Camera-type eye (tissue), 1 donor: Measurements from ENCODE around the gene ZBTB7B. TPM values are rescaled to one million over a fixed set of nuclear protein-coding genes. Genes with fewer than 3 reads are reported as not detected.

Experiments
- total RNA-seq: library from RNA; depleted of rRNA; stranded (reverse); fragments of >200 nt; gene quantifications from one replicate; pipeline ENCODE4 v1.2.3, GENCODE V29; 2014

The ZBTB7B gene
- 14.0 TPM for total RNA-seq

DNA sequence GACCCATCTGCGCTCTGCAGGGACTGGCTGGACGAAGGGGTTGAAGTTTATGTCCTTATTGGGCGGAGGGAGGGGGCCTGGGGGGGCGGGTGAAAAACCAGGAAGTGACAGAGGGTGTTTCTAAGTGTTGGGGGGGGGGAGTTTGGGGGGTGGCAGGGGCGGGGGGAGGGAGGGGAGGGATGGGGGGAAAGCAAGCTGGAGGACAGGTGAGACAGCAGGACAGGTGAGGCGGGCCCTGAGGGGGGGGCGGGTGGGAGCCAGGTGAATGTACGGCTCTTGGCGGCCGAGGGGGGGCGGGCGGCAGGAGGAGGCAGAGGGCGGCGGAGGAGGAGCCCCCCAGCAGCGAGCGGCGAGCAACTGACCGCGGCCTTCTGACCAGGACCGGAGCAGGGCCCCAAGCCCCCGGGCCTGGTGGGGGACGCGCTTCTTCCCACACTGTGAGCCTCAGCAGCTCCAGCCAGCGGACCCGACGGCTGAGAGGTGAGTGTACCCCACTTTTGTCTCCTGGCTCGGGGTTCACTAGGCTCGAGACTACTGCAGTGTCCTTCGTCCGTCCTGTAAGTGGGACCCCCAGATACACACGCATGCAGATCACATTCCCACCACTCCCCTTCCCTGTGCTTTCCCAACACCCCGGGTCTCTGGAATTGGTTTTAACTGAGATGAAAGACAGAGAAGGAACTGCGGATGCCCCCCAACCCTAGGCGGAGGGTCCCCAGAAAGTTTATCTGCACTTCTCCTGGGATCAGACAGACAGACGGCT, at the start of gene ZBTB7B:
ZBTB7B (plus strand) TSS at position 339 of the 763 bp plus-strand sequence. CDS start 11,859 bp downstream, outside the sequence.

DNA sequence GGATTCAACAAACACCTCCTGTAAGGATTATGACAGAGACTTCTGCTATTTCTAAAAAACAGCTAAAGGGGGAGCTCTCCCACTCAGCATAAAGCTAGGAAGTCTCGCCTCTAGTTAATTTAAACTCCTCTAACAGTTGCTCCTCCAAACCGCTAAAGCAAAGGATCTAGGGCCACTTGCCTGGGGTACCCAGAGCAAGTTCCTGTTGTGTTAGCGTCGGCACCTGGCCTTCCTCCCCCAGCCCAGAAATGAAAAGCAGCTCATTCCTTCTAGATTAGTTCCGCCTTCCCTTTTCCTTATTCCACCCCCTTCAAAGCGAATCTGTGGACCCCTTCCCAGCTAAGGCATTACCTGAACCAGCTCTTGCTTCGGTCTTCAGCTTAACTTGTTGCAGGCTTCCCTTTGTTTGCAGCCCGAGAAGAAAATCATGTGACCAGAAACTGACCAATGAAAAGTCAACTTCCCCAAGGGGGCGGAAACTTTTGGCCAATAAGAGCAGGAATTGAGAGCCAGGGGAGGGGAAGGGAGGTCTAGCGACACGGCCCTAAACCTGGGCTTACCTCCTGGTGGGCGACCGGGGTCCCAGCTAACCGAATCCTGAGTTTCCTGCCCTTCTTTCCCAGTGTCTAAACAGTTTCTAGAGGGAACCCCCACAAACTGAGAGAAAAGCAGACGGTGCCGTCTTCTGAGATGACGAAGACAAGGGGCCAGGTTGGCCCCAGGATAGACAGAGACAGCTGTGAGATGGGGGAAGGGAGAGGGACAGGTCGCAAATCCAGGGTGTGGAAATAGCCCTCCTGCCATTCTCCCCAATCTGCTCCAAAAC, 46.7 kb upstream of the ZBTB7B start, which contains the start of gene PBXIP1:
PBXIP1 (minus strand) TSS at position 382 of the 826 bp plus-strand sequence. CDS start 2,378 bp downstream, outside the sequence.

DNA sequence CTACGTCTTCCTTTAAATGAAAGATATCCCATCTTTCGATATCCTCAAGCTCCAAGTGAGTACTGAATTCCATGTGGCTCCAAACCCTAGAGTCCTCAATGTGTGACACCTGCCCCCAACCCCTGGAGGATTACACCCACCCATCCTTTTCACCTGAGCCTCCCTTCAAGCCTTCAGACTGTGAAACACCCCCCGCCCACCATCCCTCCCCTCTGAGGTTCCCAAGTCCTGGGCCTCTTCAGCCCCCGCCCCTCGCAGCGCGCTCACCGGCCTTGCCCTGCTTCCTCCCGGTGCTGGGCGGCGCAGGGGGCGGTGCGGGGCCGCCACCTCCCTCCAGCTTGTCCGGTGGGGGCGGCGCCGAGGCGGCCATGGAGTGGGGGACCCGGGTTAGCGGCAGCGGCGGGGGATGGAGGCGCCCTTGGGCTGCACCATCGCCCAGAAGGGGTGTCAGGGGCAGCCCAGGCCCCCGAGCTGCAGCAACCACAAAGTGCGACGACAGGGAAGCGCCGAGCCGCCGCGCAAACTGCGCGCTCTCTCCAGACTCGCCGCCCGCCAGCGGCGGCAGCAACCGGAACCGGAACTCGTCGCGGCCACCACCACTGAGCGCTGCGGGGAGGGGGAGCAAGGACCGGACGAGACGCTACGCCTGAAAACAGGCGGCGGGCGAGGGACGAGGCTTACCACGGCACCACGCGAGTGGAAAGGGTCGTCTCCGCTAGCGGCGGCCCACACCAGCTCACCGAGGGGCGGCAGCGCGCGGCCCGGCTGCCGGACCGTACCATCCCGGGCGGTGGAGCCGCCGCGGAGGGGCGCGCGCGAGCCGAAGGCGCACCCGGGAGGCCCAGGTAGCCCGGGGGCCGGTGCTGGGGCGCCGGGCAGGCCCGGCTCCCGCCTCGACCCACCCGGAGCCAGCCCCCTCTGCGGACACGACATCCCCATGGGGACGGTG, 41.1 kb upstream of the ZBTB7B start, which contains the start of gene PYGO2:
PYGO2 (minus strand) TSS at position 576 of the 949 bp plus-strand sequence; CDS start at position 370, 206 bp downstream.

DNA sequence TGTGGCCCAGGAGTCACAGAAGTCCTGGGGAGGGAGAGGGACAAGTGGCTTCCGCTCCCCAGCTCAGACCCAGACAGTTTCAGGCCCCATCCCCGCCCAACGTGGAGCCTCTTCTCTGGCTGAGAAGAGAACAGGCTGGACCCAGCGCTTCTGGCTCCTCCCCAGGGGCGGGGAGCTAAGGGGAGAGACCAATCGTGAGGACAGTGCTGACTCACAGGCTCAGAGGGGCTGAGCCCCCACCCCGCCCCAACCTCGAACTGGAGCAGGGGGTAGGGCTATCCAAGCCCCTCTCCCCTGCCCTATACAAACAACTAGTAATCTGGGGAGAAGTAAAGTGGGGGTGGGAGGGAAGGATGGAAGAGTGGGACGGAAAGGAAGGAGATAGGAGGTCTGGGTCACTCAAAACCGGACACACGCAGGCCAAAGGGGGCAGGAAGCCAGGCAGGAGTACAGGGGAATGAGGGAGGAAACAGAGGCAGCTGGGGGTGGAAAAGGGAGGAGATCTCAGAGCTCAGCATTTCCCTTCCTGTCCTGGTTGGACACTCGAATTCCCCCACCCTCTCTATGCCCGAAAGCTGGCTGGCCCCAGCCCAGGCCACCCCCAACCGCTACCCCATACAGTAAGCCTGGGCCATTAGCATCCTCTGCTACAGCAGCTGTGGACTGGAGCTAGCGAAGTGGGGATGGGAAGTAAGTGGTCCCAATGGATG, 31.8 kb upstream of the ZBTB7B start, which contains the start of gene SHC1:
SHC1 (minus strand) TSS at position 117 of the 710 bp plus-strand sequence. CDS start 221 bp downstream, outside the sequence.

DNA sequence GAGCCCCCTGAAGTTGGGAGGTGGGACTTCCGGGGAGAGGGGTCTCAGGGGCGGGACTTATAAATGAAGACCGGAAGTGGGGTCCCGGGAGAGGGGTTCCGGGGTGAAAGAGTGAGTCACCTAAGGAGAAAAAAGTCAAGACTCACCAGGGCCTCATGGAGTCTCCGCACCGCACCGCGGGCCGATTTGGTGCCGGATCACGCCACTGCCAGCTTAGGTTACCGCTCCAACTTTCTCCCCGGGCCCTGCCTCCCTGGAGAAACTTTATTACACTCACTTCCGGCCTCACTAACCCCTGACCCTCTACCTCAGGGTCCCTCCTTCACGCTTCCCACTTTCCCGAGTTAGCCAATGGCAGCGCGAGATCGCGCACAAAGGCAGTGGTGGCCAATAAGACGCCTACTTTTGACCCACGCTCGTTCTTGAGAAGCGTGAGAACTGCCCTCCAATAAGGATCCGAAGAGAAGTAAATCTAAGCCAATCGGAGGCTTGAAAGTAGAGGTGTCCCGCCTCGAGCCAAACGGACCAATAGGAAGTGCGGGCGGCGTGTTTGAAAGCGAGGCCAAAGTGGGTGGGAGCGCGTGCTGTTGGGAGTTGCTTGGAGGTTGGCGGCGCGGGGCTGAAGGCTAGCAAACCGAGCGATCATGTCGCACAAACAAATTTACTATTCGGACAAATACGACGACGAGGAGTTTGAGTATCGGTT, 28.3 kb upstream of the ZBTB7B start, which contains the start of gene CKS1B:
CKS1B (plus strand) TSS at position 580 of the 706 bp plus-strand sequence; CDS start at position 645, 65 bp downstream.

DNA sequence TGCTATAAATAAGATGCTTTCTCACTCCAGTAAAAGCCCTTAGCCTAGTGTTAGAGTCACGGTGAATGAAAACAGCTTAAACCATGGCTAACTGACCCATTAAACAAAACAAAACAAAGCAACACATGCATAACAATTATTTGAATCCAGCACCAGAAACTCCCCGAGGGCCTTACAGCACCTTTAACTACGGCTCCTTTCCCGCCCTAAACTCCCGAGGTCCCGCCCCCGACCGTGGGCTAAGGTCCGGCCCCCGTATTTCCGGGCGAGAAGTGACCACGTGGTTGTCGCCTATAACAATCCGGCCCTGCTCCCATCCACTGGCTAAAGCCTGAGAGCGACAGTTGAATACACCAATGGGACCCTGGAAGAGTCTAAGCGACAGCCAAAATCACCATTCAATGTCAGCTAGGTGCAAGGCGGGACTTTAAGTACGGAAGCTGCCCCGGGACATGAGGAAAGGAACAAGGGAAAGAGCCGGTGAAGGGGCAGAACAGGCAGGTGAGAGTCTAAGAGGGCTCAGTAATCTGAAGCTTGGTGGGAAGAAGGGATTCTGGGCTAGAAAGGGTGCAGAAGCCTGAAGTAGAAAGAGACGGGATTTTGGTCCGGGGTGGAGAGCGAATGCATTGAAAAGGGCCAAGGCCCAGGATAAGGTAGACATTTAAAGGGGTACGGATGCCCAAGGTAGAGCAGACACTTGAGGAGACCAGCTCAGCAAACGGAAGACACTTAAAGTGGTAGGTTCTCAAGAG, 19.5 kb upstream of the ZBTB7B start, which contains the start of gene FLAD1:
FLAD1 (plus strand) TSS at position 448 of the 752 bp plus-strand sequence. CDS start 351 bp downstream, outside the sequence.

DNA sequence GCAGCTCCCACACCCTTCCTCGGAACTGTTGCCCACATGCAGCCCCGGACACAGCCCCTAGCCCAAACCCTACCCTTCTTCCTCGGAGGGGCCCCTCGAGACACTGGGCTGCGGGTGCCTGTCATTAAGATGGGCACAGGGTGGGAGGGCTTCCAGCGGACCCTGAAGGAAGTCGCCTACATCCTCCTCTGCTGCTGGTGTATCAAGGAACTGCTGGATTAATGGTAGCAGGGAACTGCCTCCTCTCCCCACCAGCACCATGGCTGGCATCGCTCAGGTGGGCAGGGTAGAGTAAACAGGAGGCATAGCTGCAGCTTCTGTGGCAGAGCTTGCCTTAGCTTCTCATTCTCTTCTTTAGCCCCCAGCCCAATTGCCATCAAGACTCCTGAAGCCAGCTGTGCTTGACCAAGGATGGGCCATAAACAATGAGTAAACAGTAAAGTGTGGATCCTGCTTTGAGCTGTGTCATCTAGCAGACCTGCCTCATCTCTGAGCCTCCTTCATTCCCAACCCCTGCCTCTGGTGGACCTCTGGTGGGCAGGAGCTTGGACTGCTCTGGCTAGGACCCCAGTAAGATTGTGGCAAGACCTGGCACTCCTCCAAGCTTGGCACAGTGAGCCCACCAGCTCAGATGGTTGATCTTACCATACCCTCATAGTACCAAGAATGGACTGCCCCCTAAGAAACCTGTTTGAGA, 8.9 kb upstream of the ZBTB7B start, which contains the start of gene LENEP:
LENEP (plus strand) TSS at position 15 of the 697 bp plus-strand sequence; CDS start at position 37, 22 bp downstream.

DNA sequence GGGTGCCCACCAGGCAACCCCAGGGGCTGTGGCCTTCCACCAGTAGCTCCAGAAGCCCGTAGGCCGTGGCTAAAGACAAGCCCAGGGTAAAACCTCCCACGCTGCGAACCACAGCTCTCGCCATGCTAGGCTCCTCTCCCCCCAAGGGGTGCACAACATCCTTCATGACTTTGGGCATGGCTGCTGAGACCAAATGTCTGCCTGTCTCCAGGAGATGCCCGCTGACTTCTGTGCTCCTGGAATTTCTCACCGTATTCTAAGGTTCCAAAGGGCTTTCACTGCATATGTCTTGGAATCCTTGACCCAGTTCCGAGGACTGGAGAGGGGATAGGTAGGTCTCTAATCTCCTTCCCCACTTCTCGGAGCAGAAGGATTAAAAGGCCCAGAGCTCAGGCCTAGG, 30.9 kb downstream of the ZBTB7B start, which contains the start of the genes DCST1 and DCST2:
DCST1 (plus strand) TSS at position 301 of the 400 bp plus-strand sequence. CDS start 213 bp downstream, outside the sequence.
DCST2 (minus strand) TSS at position 258 of the 400 bp plus-strand sequence; CDS start at position 178, 80 bp downstream.

DNA sequence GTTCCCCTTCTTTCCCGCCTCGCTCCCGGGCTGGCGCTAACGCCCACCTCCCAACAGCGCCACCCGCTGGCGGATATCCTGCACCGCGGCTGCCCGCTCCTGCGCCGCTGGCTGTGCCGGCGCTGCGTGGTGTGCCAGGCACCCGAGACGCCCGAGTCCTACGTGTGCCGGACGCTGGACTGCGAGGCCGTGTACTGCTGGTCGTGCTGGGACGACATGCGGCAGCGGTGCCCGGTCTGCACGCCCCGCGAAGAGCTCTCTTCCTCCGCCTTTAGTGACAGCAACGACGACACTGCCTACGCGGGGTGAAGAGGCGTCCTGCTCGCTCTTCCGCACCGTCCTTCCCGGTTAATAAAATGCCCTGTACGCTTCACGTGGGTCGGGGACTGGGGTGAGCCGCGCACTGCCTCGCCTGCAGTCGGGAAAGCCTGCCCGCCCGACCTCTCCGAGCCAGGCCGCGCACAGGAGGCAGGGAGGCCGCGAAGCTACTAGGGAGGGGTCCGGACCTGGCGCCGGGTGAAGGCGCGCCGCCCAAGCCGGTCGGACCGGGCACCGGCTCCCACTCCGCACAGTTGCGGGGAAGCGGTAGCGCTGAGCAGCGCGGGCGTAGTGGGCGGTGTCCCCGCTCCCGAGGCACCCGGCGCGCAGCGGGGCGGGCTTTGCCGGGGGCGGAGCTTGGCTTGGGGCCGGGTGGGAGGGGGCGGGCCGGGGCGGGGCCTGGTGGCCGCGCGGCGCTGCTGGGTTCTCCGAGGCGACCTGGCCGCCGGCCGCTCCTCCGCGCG, 48.1 kb downstream of the ZBTB7B start, which contains the start of gene ADAM15:
ADAM15 (plus strand) TSS at position 757 of the 782 bp plus-strand sequence. CDS start 71 bp downstream, outside the sequence.

DNA sequence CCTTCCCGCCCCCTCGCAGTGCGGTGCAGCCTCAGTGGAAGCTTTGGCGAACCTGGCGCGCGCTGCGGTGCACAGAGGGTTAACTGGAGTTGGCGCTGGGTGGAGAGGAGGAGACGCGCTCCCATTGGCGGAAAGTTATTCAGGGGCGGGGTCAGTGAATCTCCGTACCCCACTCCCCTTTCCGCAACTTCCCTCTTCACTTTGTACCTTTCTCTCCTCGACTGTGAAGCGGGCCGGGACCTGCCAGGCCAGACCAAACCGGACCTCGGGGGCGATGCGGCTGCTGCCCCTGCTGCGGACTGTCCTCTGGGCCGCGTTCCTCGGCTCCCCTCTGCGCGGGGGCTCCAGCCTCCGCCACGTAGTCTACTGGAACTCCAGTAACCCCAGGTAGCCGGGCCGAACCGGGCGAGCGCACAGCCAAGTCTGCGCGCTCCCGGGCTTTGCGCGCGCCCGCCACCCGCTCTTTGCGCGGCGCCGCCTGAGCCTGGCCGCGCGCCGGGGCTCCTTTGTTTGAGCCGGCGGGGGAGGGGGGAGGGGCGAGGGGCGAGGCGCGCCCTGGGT, 61.0 kb downstream of the ZBTB7B start, which contains the start of gene EFNA4:
EFNA4 (plus strand) TSS at position 191 of the 561 bp plus-strand sequence; CDS start at position 275, 84 bp downstream.

Other genes starting within 250 kb of the ZBTB7B start
- gene KCNN3, start 132.5 kb upstream of the ZBTB7B start, total RNA-seq, result 4.0 TPM
- gene PMVK, start 66.1 kb upstream of the ZBTB7B start, total RNA-seq, result 17.9 TPM
- 118 TPM for gene PBXIP1, start 46.7 kb upstream of the ZBTB7B start, total RNA-seq
- 20.3 TPM for gene PYGO2, start 41.0 kb upstream of the ZBTB7B start, total RNA-seq
- gene SHC1, start 32.1 kb upstream of the ZBTB7B start, total RNA-seq, result 58.2 TPM
- 27.9 TPM for gene CKS1B, start 28.1 kb upstream of the ZBTB7B start, total RNA-seq
- gene FLAD1, start 19.5 kb upstream of the ZBTB7B start, total RNA-seq, result 21.3 TPM
- 6.0 TPM for gene LENEP, start 9.2 kb upstream of the ZBTB7B start, total RNA-seq
- gene DCST2, start 31.0 kb downstream of the ZBTB7B start, total RNA-seq, result 0.49 TPM
- gene DCST1, start 31.0 kb downstream of the ZBTB7B start, total RNA-seq, result not detected
- gene ADAM15, start 48.5 kb downstream of the ZBTB7B start, total RNA-seq, result 49.4 TPM
- gene EFNA4, start 60.9 kb downstream of the ZBTB7B start, total RNA-seq, result 2.9 TPM
- gene EFNA3, start 76.0 kb downstream of the ZBTB7B start, total RNA-seq, result 5.8 TPM
- gene EFNA1, start 125.1 kb downstream of the ZBTB7B start, total RNA-seq, result 26.9 TPM
- gene SLC50A1, start 133.1 kb downstream of the ZBTB7B start, total RNA-seq, result 15.6 TPM
- 39.4 TPM for gene DPM3, start 137.7 kb downstream of the ZBTB7B start, total RNA-seq
- 51.1 TPM for gene KRTCAP2, start 170.5 kb downstream of the ZBTB7B start, total RNA-seq
- 5.7 TPM for gene TRIM46, start 171.0 kb downstream of the ZBTB7B start, total RNA-seq
- 50.7 TPM for gene THBS3, start 205.1 kb downstream of the ZBTB7B start, total RNA-seq
- gene MTX1, start 205.9 kb downstream of the ZBTB7B start, total RNA-seq, result 18.3 TPM